Measurements from ENCODE around the gene TACC2.

The TACC2 gene

DNA sequence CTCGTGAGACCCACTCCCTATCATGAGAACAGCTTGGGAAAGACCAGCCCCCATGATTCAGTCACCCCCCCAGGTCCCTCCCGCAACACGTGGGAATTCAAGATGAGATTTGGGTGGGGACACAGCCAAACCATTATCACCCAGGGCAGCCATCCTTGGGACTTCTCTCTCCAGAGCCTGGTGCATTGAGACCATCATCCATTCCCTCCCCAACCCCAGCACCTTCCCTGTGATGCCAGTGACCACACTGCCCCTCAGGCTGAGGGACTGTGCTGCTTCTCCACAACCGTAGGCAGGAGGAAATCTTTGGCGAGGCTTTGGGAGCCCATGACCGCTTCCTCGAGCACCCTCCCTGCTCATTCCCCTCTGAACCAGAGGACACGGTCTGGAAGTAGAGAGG is 64.4 kb downstream of the TACC2 start:
- FAIRE-seq (no peak), DNase-seq (ENCODE audit: insufficient read length, low spot score) (no peak)
- TF ChIP-seq, protein P1, sequence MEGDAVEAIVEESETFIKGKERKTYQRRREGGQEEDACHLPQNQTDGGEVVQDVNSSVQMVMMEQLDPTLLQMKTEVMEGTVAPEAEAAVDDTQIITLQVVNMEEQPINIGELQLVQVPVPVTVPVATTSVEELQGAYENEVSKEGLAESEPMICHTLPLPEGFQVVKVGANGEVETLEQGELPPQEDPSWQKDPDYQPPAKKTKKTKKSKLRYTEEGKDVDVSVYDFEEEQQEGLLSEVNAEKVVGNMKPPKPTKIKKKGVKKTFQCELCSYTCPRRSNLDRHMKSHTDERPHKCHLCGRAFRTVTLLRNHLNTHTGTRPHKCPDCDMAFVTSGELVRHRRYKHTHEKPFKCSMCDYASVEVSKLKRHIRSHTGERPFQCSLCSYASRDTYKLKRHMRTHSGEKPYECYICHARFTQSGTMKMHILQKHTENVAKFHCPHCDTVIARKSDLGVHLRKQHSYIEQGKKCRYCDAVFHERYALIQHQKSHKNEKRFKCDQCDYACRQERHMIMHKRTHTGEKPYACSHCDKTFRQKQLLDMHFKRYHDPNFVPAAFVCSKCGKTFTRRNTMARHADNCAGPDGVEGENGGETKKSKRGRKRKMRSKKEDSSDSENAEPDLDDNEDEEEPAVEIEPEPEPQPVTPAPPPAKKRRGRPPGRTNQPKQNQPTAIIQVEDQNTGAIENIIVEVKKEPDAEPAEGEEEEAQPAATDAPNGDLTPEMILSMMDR (IDR thresholded peaks at IDR 0.05; ENCODE audit: insufficient read depth, missing control alignments), result no peak

DNA sequence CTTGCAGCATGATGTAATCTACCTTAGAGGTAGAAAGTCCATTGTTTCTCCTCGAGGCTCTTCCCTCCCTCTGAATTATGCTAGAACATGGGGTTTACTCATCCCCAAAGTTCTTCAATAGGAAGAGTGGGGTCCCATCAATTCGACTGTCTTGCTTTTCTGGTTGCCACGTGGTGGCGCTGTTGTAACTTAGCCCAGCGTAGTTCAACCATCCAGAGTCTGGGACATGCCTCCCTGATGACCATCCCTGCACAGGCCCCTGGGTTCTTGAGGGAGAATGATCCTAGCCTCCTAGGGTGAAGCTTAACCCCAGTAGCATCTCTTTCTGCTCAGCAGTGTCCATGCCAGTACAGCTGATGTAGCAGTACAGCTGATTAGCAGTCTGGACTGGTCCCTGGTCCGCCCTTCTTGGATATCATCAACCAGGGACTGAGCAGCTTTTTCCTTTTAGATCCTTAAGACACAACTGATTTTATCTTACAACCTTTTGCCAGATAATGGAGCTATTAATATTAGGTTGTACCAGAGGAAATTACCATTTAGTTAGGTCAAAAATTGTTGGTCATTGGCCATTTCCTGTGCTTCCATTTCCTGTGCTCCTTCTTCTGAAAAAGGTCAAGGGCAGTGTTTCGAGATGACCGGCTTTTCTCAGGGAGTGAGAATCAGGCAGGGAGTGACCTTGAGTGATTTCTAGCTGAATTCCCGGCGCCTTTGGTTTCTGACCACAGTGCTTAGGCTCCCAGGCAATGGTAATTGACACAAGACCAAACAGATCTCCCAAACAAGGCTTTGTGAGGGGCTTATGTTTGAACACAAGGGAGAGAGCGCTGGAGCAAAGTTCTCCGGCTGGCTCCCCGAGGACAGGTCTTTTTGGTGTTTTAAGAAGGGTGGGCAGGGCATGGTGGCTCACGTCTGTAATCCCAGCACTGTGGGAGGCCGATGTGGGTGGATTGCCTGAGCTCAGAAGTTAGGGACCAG is 65.4 kb downstream of the TACC2 start:
- FAIRE-seq, result no peak

DNA sequence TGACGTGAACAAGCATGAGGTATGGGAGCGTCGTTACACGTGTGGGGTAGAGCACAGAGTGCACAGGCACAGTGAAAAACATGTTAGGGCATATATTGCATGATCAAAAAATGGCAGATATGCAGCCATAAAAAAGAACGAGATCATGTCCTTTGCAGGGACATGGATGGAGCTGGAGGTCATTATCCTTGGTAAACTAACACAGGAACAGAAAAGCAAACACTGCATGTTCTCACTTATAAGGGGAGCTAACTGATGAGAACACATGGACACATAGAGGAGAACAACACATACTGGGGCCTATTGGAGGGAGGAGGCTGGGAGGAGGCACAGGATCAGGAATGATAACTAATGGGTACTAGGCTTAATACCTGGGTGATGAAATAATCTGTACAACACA is 66.3 kb downstream of the TACC2 start:
- no peak for DNase-seq (ENCODE audit: insufficient read length, low spot score)
- TF ChIP-seq, protein P1 (IDR thresholded peaks at IDR 0.05; ENCODE audit: insufficient read depth, missing control alignments), result no peak

More for the DNA sequence above, 65.4 kb downstream of the TACC2 start:
- no peak for DNase-seq (ENCODE audit: insufficient read length, low spot score)
- TF ChIP-seq, protein P1 (IDR thresholded peaks at IDR 0.05; ENCODE audit: insufficient read depth, missing control alignments), result peak; percentile 28

DNA sequence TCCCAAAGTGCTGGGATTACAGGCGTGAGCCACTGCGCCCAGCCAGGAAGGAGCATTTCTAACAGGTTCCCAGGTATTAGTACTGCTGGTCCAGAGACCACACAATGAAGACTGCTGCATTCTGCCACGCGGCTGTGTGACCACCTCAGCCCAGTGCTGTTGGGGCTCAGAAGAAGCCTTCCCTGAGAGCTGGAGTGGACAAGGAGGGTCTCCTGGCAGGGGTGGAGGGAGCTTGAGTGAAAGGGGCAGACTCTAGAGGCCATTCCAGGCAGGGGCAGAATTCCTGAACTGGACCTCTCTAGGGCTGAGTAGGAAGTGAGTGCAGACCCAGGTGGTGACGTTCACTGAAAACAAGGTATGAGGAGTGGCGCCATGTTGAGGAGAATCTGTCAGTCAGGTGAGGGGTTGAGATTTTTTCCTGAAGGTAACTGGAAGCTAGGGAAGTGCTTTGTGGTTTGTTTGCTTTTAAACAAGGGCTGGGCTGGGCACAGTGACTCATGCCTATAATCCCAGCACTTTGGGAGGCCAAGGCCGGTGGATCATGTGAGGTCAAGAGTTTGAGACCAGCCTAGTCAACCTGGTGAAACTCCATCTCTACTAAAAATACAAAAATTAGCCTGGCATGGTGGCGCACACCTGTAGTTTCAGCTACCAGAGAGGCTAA is 67.6 kb downstream of the TACC2 start:
- no peak for FAIRE-seq
- DNase-seq (ENCODE audit: insufficient read length, low spot score), result no peak
- TF ChIP-seq, protein P1 (IDR thresholded peaks at IDR 0.05; ENCODE audit: insufficient read depth, missing control alignments), result no peak

More for the DNA sequence above, 66.3 kb downstream of the TACC2 start:
- no peak for FAIRE-seq

DNA sequence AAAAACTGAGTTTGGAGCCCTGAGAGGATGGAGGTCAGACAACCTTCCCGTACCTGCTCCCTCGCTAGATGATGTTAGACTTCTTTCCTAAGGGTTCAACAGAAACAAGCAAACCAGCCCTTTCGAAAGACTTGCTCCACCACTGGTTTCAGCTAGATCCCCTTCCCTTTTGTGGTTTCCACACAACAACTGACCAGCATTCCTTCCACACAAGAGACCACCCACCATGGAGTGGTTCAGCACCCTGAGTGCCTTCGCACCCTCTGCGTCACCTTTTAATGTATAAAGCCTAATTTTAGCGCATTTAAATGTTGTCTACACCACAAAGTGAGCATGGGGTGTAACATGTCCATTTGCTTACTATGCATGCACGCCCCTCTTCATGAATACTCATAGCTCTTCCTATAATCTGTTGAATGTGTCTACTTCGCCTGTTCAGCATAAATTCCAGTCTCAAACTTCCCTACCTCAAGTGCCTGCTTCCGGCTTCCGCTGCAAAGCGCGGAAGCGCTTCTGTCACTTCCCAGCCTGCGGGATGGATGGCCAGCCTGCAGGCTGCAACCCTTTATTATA is 69.0 kb downstream of the TACC2 start:
- DNase-seq (ENCODE audit: insufficient read length, low spot score) (no peak), FAIRE-seq (no peak)
- TF ChIP-seq, protein P1 (IDR thresholded peaks at IDR 0.05; ENCODE audit: insufficient read depth, missing control alignments), result no peak

DNA sequence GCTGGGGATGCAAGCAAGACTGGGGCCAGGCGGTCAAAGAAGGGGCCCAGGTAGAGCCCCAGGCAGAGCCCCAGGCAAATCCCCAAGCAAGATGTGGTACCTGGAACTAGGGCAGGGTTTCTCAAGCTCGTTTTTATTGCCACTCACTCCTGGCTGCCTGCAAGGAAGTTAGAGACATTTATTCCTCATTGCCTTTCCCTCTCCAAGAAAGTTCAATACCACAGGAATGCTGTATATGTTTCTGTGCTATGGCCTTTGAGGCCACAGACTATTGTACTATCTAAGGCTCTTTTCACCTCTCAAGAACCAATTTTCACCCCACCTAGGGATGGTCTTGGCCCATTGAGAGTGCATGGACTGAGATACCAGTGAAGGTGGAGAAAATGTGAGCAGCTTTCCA is 71.3 kb downstream of the TACC2 start:
- no peak for FAIRE-seq
- TF ChIP-seq, protein P1 (IDR thresholded peaks at IDR 0.05; ENCODE audit: insufficient read depth, missing control alignments), result no peak
- DNase-seq (ENCODE audit: insufficient read length, low spot score), result no peak

Measured in D721Med (cell line).